MCF 10A (cell line): Measurements from ENCODE around the gene CYP26C1. TPM values are rescaled to one million over a fixed set of nuclear protein-coding genes. Genes with fewer than 3 reads are reported as not detected.

Experiments
- Bru-seq: library from RNA; stranded (reverse); fragments of 400-500 nt; gene quantifications from one replicate; lab custom pipeline; 2021; lab: Mats Ljungman, UMichigan
- BruChase-seq, 2 experiments: library from RNA; stranded (reverse); fragments of 400-500 nt; gene quantifications; one replicate each; lab custom pipeline; 2021; lab: Mats Ljungman, UMichigan
- BruUV-seq: library from RNA; stranded (reverse); fragments of 400-500 nt; replicated peaks from 2 replicates; lab custom pipeline; 2021; lab: Mats Ljungman, UMichigan
- CTCF ChIA-PET: fragments of 300-600 bp; sonication (Branson Sonifier 250); formaldehyde crosslinking; extraction: SDS; loops from one replicate; lab custom pipeline; 2021; ENCODE audit warnings: antibody characterized with exemption, inconsistent platforms; lab: Yijun Ruan, JAX
- POLR2A ChIA-PET: fragments of 300-600, 350-650 bp; sonication (Branson Sonifier 250); formaldehyde crosslinking; extraction: SDS; loops from one replicate; lab custom pipeline; 2020; ENCODE audit warnings: antibody characterized with exemption, inconsistent platforms; lab: Yijun Ruan, JAX
- DNase-seq: peaks from one replicate; pipeline ENCODE4 v3.0.0-alpha.2; 2018; ENCODE audit not compliant: unreplicated experiment
- H3K27ac Mint-ChIP-seq: one replicate; pipeline ENCODE4 v1.8.0; 2022; ENCODE audit warnings: mild to moderate bottlenecking, low read depth, mixed read lengths; ENCODE audit not compliant: unreplicated experiment
- H3K27me3 Mint-ChIP-seq: one replicate; pipeline ENCODE4 v1.8.0; 2022; ENCODE audit warnings: mixed read lengths; ENCODE audit not compliant: insufficient read depth, unreplicated experiment
- H3K36me3 Mint-ChIP-seq: one replicate; pipeline ENCODE4 v1.8.0; 2022; ENCODE audit warnings: mild to moderate bottlenecking, moderate library complexity, mixed read lengths; ENCODE audit not compliant: insufficient read depth, unreplicated experiment
- H3K4me1 Mint-ChIP-seq: one replicate; pipeline ENCODE4 v1.8.0; 2022; ENCODE audit warnings: mixed read lengths; ENCODE audit not compliant: insufficient read depth, unreplicated experiment
- H3K4me3 Mint-ChIP-seq: one replicate; pipeline ENCODE4 v1.8.0; 2022; ENCODE audit warnings: mild to moderate bottlenecking, moderate library complexity, mixed read lengths; ENCODE audit not compliant: unreplicated experiment
- H3K9me3 Mint-ChIP-seq: one replicate; pipeline ENCODE4 v1.8.0; 2022; ENCODE audit warnings: mixed read lengths; ENCODE audit not compliant: unreplicated experiment
- CTCF ChIP-seq: fragments of 200-600 bp; IDR thresholded peaks from one replicate; pipeline ENCODE4 v1.8.0; 2022; ENCODE audit warnings: antibody characterized with exemption, mild to moderate bottlenecking; ENCODE audit not compliant: unreplicated experiment
- intact Hi-C: fragments of 100-400 bp; cut with micrococcal nuclease; formaldehyde crosslinking; loops from 2 replicates; pipeline ENCODE4 v1.14.1; 2022
- long read RNA-seq: library from polyadenylated mRNA; stranded (forward); transcript quantifications from one replicate; pipeline ENCODE4 v2.0.0, GENCODE V29; 2022
- total RNA-seq: library from RNA; stranded (reverse); gene quantifications from 2 replicates; pipeline ENCODE4 v1.2.3, GENCODE V29; 2022

The CYP26C1 gene, protein sequence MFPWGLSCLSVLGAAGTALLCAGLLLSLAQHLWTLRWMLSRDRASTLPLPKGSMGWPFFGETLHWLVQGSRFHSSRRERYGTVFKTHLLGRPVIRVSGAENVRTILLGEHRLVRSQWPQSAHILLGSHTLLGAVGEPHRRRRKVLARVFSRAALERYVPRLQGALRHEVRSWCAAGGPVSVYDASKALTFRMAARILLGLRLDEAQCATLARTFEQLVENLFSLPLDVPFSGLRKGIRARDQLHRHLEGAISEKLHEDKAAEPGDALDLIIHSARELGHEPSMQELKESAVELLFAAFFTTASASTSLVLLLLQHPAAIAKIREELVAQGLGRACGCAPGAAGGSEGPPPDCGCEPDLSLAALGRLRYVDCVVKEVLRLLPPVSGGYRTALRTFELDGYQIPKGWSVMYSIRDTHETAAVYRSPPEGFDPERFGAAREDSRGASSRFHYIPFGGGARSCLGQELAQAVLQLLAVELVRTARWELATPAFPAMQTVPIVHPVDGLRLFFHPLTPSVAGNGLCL
- 0.07 and 0.14 TPM in 2 replicates for total RNA-seq
- percentile 35 among the genes with signal in this experiment for Bru-seq, nascent RNA
- BruChase-seq, experiment 1, labeled RNA remaining after a 6-hour chase: percentile 14 among the genes with signal in this experiment
- percentile 14 among the genes with signal in this experiment for BruChase-seq, experiment 2, labeled RNA remaining after a 2-hour chase
- long read RNA-seq: 0 reads

GRCh38 chr10:93059975-93060886 is at the start of gene CYP26C1:
TSS of gene CYP26C1 (plus strand) at chr10:93060798. CDS start at chr10:93061264, 466 bp downstream.
- ChIA-PET CTCF (interaction anchor here (0.7 kb wide), 1 partner anchor 331 kb away, joined by 4 read pairs; no protein-coding TSS in a partner anchor), POLR2A (no interaction called here)
- intact Hi-C loops: no loop called here
- Mint-ChIP-seq H3K27me3 (no peaks in the 10 kb centered on the region), H3K4me3 (no peak within 1 kb of the TSS), H3K4me1 (no peaks in the 10 kb centered on the region), H3K36me3 (peaks cover 6% of the 10 kb centered on the region), H3K9me3 (no peaks in the 10 kb centered on the region), H3K27ac (no peak within 1 kb of the TSS)
- TF ChIP-seq CTCF: no peak
- DNase-seq: no peak
- no TSS peak for BruUV-seq

GRCh38 chr10:93015722-93016121 is 44.9 kb upstream of the CYP26C1 start:
- intact Hi-C loops: no loop called here
- no TSS peak for BruUV-seq
- H3K27ac Mint-ChIP-seq: no peak overlapping the region
- CTCF ChIA-PET: interaction anchor here (2.6 kb wide), 1 partner anchor 9 kb away, joined by 10 read pairs; no protein-coding TSS in a partner anchor
- POLR2A ChIA-PET: no interaction called here
- H3K4me3 Mint-ChIP-seq: no peak overlapping the region
- no peak for TF ChIP-seq CTCF
- no peaks in the 10 kb centered on the region for H3K27me3 Mint-ChIP-seq
- no peaks in the 10 kb centered on the region for H3K9me3 Mint-ChIP-seq
- peaks cover 6% of the 10 kb centered on the region for H3K36me3 Mint-ChIP-seq
- no peak for DNase-seq
- no peaks in the 10 kb centered on the region for H3K4me1 Mint-ChIP-seq

DNA sequence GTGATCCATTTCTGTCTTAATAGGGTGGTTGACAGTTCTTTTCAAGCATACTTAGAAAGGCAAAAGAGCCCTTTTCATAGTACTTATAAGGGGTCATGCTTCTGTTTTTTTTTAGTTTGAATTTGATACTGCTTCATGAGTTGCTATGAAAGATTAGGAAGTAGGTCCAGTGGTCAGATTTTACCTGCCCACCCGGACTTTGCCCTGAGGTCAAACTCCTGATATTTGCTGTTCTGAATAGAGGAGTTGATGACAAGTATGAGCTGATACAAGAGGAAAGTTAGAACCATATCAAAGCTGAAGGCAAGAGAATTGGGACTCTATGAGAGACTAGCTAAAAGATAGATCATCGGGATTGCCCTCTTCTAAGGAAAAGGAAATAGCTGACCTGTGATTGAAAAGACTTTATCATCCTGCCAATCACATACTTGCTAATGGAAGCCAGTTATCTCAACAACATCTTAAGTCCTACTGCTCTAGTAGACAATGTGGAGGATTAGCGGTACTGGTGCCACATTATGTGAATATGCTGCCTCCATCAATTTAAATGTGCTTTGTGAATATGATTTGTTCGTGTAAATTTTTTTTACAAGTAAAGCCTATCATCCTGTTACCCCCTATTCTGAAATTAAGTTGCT is 37.5 kb upstream of the CYP26C1 start:
- no peaks in the 10 kb centered on the region for H3K9me3 Mint-ChIP-seq
- BruUV-seq: no TSS peak
- ChIA-PET POLR2A (no interaction called here), CTCF (interaction anchor here (1.0 to 1.7 kb wide), 4 partner anchors 13 to 22 kb away, joined by 3 to 5 read pairs (median 4); no protein-coding TSS in a partner anchor)
- intact Hi-C loops: no loop called here
- H3K36me3 Mint-ChIP-seq: no peaks in the 10 kb centered on the region
- no peak overlapping the region for H3K4me3 Mint-ChIP-seq
- no peak for DNase-seq
- H3K27ac Mint-ChIP-seq: no peak overlapping the region
- no peak for TF ChIP-seq CTCF
- no peaks in the 10 kb centered on the region for H3K4me1 Mint-ChIP-seq
- no peaks in the 10 kb centered on the region for H3K27me3 Mint-ChIP-seq
